Prostate gland (tissue), 2 donors: ENCODE measurements around the gene RABGGTA. TPM values are rescaled to one million over a fixed set of nuclear protein-coding genes. Genes with fewer than 3 reads are reported as not detected.

ENCODE experiments used
- DNase-seq: peaks from one replicate; pipeline ENCODE4 v3.0.0-alpha.2; 2019; ENCODE audit warnings: low spot score
- H3K27ac ChIP-seq, 2 donors: fragments of 200-600 bp; sonication (generic); 2 replicates each; pipeline ENCODE4 v1.5.1; 2017 to 2019
- H3K27me3 ChIP-seq: fragments of 200-600 bp; sonication (generic); replicated peaks from 2 replicates; pipeline ENCODE4 v1.5.1; 2019; ENCODE audit not compliant: insufficient read depth
- H3K36me3 ChIP-seq, 2 donors: fragments of 200-600 bp; sonication (generic); 1 replicate in 1 of 2; 2 replicates in 1 of 2; pipeline versions ENCODE4 v1.5.1 to v1.8.1; 2017 to 2019
- H3K4me1 ChIP-seq: fragments of 200-600 bp; sonication (generic); replicated peaks from 2 replicates; pipeline ENCODE4 v1.5.1; 2019
- H3K4me3 ChIP-seq, 2 donors: fragments of 200-600 bp; sonication (generic); 2 replicates each; pipeline ENCODE4 v1.5.1; 2017 to 2019
- H3K9me3 ChIP-seq: fragments of 200-600 bp; sonication (generic); 2 replicates; pipeline ENCODE4 v1.5.1; 2017
- CTCF ChIP-seq, 4 experiments: fragments of 200-600 bp in 2 of 4; fragments of 450-650 bp in 2 of 4; sonication (generic) in 2 of 4; IDR thresholded peaks; 1 replicate in 3 of 4; 2 replicates in 1 of 4; pipeline ENCODE4 v1.5.1; 2016 to 2019; ENCODE audit warnings: antibody characterized with exemption in 4 of 4, mild to moderate bottlenecking in 2 of 4, moderate library complexity in 2 of 4
- POLR2A ChIP-seq: fragments of 450-650 bp; IDR thresholded peaks from one replicate; pipeline ENCODE4 v1.6.1; 2016; ENCODE audit warnings: antibody characterized with exemption, mild to moderate bottlenecking
- POLR2AphosphoS5 ChIP-seq: sonication (generic); formaldehyde crosslinking; IDR thresholded peaks from one replicate; pipeline ENCODE4 v1.6.1; 2017; ENCODE audit warnings: antibody characterized with exemption
- WGBS: methylation state at CpG from one replicate; pipeline ENCODE4 v1.1.5; 2018; 5-methylcytosine and 5-hydroxymethylcytosine counted together
- intact Hi-C: fragments of 100-400 bp; cut with DNase I; formaldehyde crosslinking; loops from one replicate; pipeline ENCODE4 v1.14.2; 2022
- total RNA-seq, 2 donors: library from RNA; depleted of rRNA; stranded (reverse); fragments of >200 nt; gene quantifications; one replicate each; pipeline ENCODE4 v1.1.0, GENCODE V29; 2016

RABGGTA gene
- total RNA-seq, 2 donors from 2014 or later, result 45.5 to 63.5 TPM

GRCh38 chr14:24296341-24297157 lies 25.2 kb upstream of the RABGGTA start:
- H3K4me3 ChIP-seq, result no peak overlapping the region
- H3K4me1 ChIP-seq, result peaks cover 14% of the 10 kb centered on the region
- TF ChIP-seq CTCF (IDR thresholded peaks at IDR 0.05) (peak; percentile 25 to 80 (median 61)), POLR2A (no peak), POLR2AphosphoS5 (peak; percentile 41)
- WGBS, result 60% methylated on average over 12 of the region's 12 CpGs
- intact Hi-C loops, result loop anchor here (2.0 kb wide), 1 partner anchor 54 kb away; the partner anchor contains the start of gene TINF2
- no peak overlapping the region for H3K27ac ChIP-seq
- H3K27me3 ChIP-seq, result no peaks in the 10 kb centered on the region
- DNase-seq, result peak; percentile 51
- no peaks in the 10 kb centered on the region for H3K9me3 ChIP-seq
- H3K36me3 ChIP-seq, result no peaks in the 10 kb centered on the region

- Histone ChIP-seq H3K9me3 (no peaks in the 10 kb centered on the region), H3K36me3 (no peaks in the 10 kb centered on the region), H3K27ac (no peak overlapping the region), H3K4me1 (peaks cover 1% of the 10 kb centered on the region), H3K4me3 (no peak overlapping the region), H3K27me3 (no peaks in the 10 kb centered on the region)
- DNase-seq, result no peak
- intact Hi-C loops, result no loop called here
- WGBS, result 92% methylated on average over 2 of the region's 2 CpGs
- no peak for TF ChIP-seq POLR2A
- TF ChIP-seq CTCF (IDR thresholded peaks at IDR 0.05), result no peak
- no peak for TF ChIP-seq POLR2AphosphoS5
These were observed 22.1 kb upstream of the RABGGTA start for GRCh38 chr14:24293525-24293924.

- no peaks in the 10 kb centered on the region for H3K9me3 ChIP-seq
- WGBS, result 91% methylated on average over 11 of the region's 11 CpGs
- DNase-seq, result no peak
- intact Hi-C loops, result no loop called here
- no peaks in the 10 kb centered on the region for H3K4me1 ChIP-seq
- TF ChIP-seq POLR2A (no peak), POLR2AphosphoS5 (no peak), CTCF (IDR thresholded peaks at IDR 0.05) (no peak)
- H3K27ac ChIP-seq, result no peak overlapping the region
- no peaks in the 10 kb centered on the region for H3K36me3 ChIP-seq
- no peak overlapping the region for H3K4me3 ChIP-seq
- H3K27me3 ChIP-seq, result no peaks in the 10 kb centered on the region
These were observed 20.9 kb upstream of the RABGGTA start for GRCh38 chr14:24292118-24292807.

- Histone ChIP-seq H3K4me1 (no peaks in the 10 kb centered on the region), H3K9me3 (no peaks in the 10 kb centered on the region), H3K27ac (no peak overlapping the region), H3K36me3 (no peaks in the 10 kb centered on the region), H3K4me3 (no peak overlapping the region), H3K27me3 (no peaks in the 10 kb centered on the region)
- intact Hi-C loops, result no loop called here
- DNase-seq, result no peak
- TF ChIP-seq CTCF (IDR thresholded peaks at IDR 0.05) (no peak), POLR2A (no peak), POLR2AphosphoS5 (no peak)
- 91% methylated on average over 3 of the region's 3 CpGs for WGBS
These were observed 20.2 kb upstream of the RABGGTA start for GRCh38 chr14:24291446-24292117.
